HEK293T (cell line): Measurements from ENCODE around the gene CLRN3.

Experiments used
- BHLHE40 ChIP-seq: fragments of 450-650 bp; IDR thresholded peaks from 2 replicates; pipeline ENCODE4 v1.6.1; 2016; ENCODE audit warnings: mild to moderate bottlenecking, moderate library complexity, borderline replicate concordance
- CTBP1 ChIP-seq: fragments of 450-650 bp; IDR thresholded peaks from 2 replicates; pipeline ENCODE4 v1.6.1; 2016; ENCODE audit warnings: borderline replicate concordance
- ELF4 ChIP-seq: fragments of 450-650 bp; IDR thresholded peaks from 2 replicates; pipeline ENCODE4 v1.6.1; 2017; ENCODE audit warnings: antibody characterized with exemption
- FOXA1 ChIP-seq: fragments of 450-650 bp; IDR thresholded peaks from 2 replicates; pipeline ENCODE4 v1.6.1; 2016; ENCODE audit warnings: mild to moderate bottlenecking
- HDGF ChIP-seq: fragments of 450-650 bp; IDR thresholded peaks from 2 replicates; pipeline ENCODE4 v1.6.1; 2017; ENCODE audit warnings: antibody characterized with exemption, borderline replicate concordance
- L3MBTL2 ChIP-seq: fragments of 450-650 bp; conservative IDR thresholded peaks from 2 replicates; pipeline ENCODE4 v1.6.1; 2016; ENCODE audit warnings: mild to moderate bottlenecking
- PKNOX1 ChIP-seq: fragments of 450-650 bp; IDR thresholded peaks from 2 replicates; pipeline ENCODE4 v1.6.1; 2016
- SP1 ChIP-seq: fragments of 450-650 bp; IDR thresholded peaks from 2 replicates; pipeline ENCODE4 v1.6.1; 2017
- TARDBP ChIP-seq: fragments of 450-650 bp; IDR thresholded peaks from 2 replicates; pipeline ENCODE4 v1.6.1; 2016
- ZNF384 ChIP-seq: fragments of 450-650 bp; IDR thresholded peaks from 2 replicates; pipeline ENCODE4 v1.6.1; 2016

GRCh38 chr10:127937915-127938463, 45.2 kb upstream of the CLRN3 start:
- no peak for TF ChIP-seq SP1
- no peak for TF ChIP-seq FOXA1
- TF ChIP-seq BHLHE40, result no peak
- TF ChIP-seq CTBP1, result no peak
- TF ChIP-seq TARDBP, result no peak
- TF ChIP-seq L3MBTL2, result no peak
- TF ChIP-seq HDGF, result no peak
- no peak for TF ChIP-seq ELF4
- TF ChIP-seq ZNF384, result no peak
- TF ChIP-seq PKNOX1, result no peak
